ENCODE measurements around the gene SCYL3. TPM values are rescaled to one million over a fixed set of nuclear protein-coding genes. Genes with fewer than 3 reads are reported as not detected.
A peak's percentile ranks its signal among the peaks of the same experiment; 100 is the strongest.

Gene SCYL3
- total RNA-seq, 2 donors from 2014 or later, result 8.0 to 8.4 TPM

- no peak for DNase-seq (ENCODE audit: low spot score)
- intact Hi-C loops (cut with DNase I), result no loop called here
Observed at GRCh38 chr1:169902751-169903150, 9.1 kb upstream of the SCYL3 start.

- intact Hi-C loops (cut with DNase I), result no loop called here
- no peak for DNase-seq (ENCODE audit: low spot score)
Observed at GRCh38 chr1:169901115-169901514, 7.4 kb upstream of the SCYL3 start.

GRCh38 chr1:169900571-169900970 is 6.9 kb upstream of the SCYL3 start:
- DNase-seq (ENCODE audit: low spot score), result no peak
- intact Hi-C loops (cut with DNase I), result no loop called here

GRCh38 chr1:169899519-169900217 is 6.0 kb upstream of the SCYL3 start:
- DNase-seq (ENCODE audit: low spot score), result no peak
- intact Hi-C loops (cut with DNase I), result no loop called here

- intact Hi-C loops (cut with DNase I), result no loop called here
- no peak for DNase-seq (ENCODE audit: low spot score)
Observed at GRCh38 chr1:169896013-169896412, 2.3 kb upstream of the SCYL3 start.

GRCh38 chr1:169894424-169895145 is 889 bp upstream of the SCYL3 start:
- intact Hi-C loops (cut with DNase I), result no loop called here
- DNase-seq (ENCODE audit: low spot score), result no peak

GRCh38 chr1:169892927-169893644 is 610 bp downstream of the SCYL3 start:
- DNase-seq (ENCODE audit: low spot score), result peak; percentile 81
- intact Hi-C loops (cut with DNase I), result no loop called here

- DNase-seq (ENCODE audit: low spot score), result no peak
- intact Hi-C loops (cut with DNase I), result no loop called here
Observed at GRCh38 chr1:169892176-169892926, 1.3 kb downstream of the SCYL3 start.

- intact Hi-C loops (cut with DNase I), result no loop called here
Observed at GRCh38 chr1:169891539-169891885, 2.2 kb downstream of the SCYL3 start.

GRCh38 chr1:169890761-169891538 is 2.7 kb downstream of the SCYL3 start:
- intact Hi-C loops (cut with DNase I), result no loop called here

More at GRCh38 chr1:169891539-169891885, 2.2 kb downstream of the SCYL3 start:
- DNase-seq (ENCODE audit: low spot score), result no peak

GRCh38 chr1:169889871-169890270 is 3.8 kb downstream of the SCYL3 start:
- no peak for DNase-seq (ENCODE audit: low spot score)
- intact Hi-C loops (cut with DNase I), result no loop called here

More at GRCh38 chr1:169890761-169891538, 2.7 kb downstream of the SCYL3 start:
- no peak for DNase-seq (ENCODE audit: low spot score)

- intact Hi-C loops (cut with DNase I), result no loop called here
- no peak for DNase-seq (ENCODE audit: low spot score)
Observed at GRCh38 chr1:169886931-169887330, 6.8 kb downstream of the SCYL3 start.

GRCh38 chr1:169886422-169886821 is 7.3 kb downstream of the SCYL3 start:
- DNase-seq (ENCODE audit: low spot score), result no peak
- intact Hi-C loops (cut with DNase I), result no loop called here

GRCh38 chr1:169885207-169885606 is 8.5 kb downstream of the SCYL3 start:
- no peak for DNase-seq (ENCODE audit: low spot score)
- intact Hi-C loops (cut with DNase I), result no loop called here

- no peak for DNase-seq (ENCODE audit: low spot score)
- intact Hi-C loops (cut with DNase I), result no loop called here
Observed at GRCh38 chr1:169884634-169885033, 9.1 kb downstream of the SCYL3 start.

GRCh38 chr1:169882039-169882511 is 11.6 kb downstream of the SCYL3 start:
- intact Hi-C loops (cut with DNase I), result no loop called here
- DNase-seq (ENCODE audit: low spot score), result no peak

GRCh38 chr1:169879034-169879840 is 14.5 kb downstream of the SCYL3 start:
- intact Hi-C loops (cut with DNase I), result no loop called here
- DNase-seq (ENCODE audit: low spot score), result no peak

- intact Hi-C loops (cut with DNase I), result no loop called here
Observed at GRCh38 chr1:169878498-169878897, 15.2 kb downstream of the SCYL3 start.

More at GRCh38 chr1:169878498-169878897, 15.2 kb downstream of the SCYL3 start:
- DNase-seq (ENCODE audit: low spot score), result no peak

Measured in posterior vena cava (tissue), 2 donors.